Gastroesophageal sphincter (tissue), 3 donors: ENCODE measurements around the gene ADPRH.

ENCODE experiments used
- EP300 ChIP-seq: sonication (generic); formaldehyde crosslinking; IDR thresholded peaks from one replicate; pipeline ENCODE4 v1.6.1; 2017; ENCODE audit warnings: antibody characterized with exemption, mild to moderate bottlenecking
- POLR2A ChIP-seq, 2 donors: fragments of 450-650 bp; IDR thresholded peaks; one replicate each; pipeline ENCODE4 v1.6.1; 2017; ENCODE audit warnings: antibody characterized with exemption in 2 of 2, mild to moderate bottlenecking in 2 of 2, moderate library complexity in 1 of 2
- POLR2AphosphoS5 ChIP-seq: sonication (generic); formaldehyde crosslinking; IDR thresholded peaks from one replicate; pipeline ENCODE4 v1.6.1; 2017; ENCODE audit warnings: antibody characterized with exemption
- TF ChIP-seq, protein P1 (sequence below), 4 experiments: fragments of 200-600 bp in 2 of 4; fragments of 450-650 bp in 2 of 4; sonication (generic) in 1 of 4; IDR thresholded peaks; one replicate each; pipeline ENCODE4 v1.5.1; 2017 to 2019; ENCODE audit warnings: antibody characterized with exemption in 4 of 4, mild to moderate bottlenecking in 2 of 4, moderate library complexity in 2 of 4

GRCh38 chr3:119542168-119542767, 37.0 kb upstream of the ADPRH start:
- TF ChIP-seq, protein P1, sequence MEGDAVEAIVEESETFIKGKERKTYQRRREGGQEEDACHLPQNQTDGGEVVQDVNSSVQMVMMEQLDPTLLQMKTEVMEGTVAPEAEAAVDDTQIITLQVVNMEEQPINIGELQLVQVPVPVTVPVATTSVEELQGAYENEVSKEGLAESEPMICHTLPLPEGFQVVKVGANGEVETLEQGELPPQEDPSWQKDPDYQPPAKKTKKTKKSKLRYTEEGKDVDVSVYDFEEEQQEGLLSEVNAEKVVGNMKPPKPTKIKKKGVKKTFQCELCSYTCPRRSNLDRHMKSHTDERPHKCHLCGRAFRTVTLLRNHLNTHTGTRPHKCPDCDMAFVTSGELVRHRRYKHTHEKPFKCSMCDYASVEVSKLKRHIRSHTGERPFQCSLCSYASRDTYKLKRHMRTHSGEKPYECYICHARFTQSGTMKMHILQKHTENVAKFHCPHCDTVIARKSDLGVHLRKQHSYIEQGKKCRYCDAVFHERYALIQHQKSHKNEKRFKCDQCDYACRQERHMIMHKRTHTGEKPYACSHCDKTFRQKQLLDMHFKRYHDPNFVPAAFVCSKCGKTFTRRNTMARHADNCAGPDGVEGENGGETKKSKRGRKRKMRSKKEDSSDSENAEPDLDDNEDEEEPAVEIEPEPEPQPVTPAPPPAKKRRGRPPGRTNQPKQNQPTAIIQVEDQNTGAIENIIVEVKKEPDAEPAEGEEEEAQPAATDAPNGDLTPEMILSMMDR (IDR thresholded peaks at IDR 0.05): no peak
- TF ChIP-seq POLR2AphosphoS5 (no peak), POLR2A (IDR thresholded peaks at IDR 0.05) (no peak), EP300 (no peak)
